ENCODE measurements around the gene FXYD1.
A peak's percentile ranks its signal among the peaks of the same experiment; 100 is the strongest.
"Not testable (repeated sequence)": the region's sequence is repeated elsewhere in the genome, so short reads cannot be mapped to it uniquely, and the experiment has no call there.

Gene FXYD1

GRCh38 chr19:35144259-35144599 is 5.6 kb downstream of the FXYD1 start:
- no peak for DNase-seq

GRCh38 chr19:35144600-35145436 is 6.2 kb downstream of the FXYD1 start:
- DNase-seq: no peak

GRCh38 chr19:35146746-35147459 is 8.3 kb downstream of the FXYD1 start:
- DNase-seq: no peak

- no peak for DNase-seq
Measured at GRCh38 chr19:35149463-35149862, 10.8 kb downstream of the FXYD1 start.

GRCh38 chr19:35150445-35150844 is 11.8 kb downstream of the FXYD1 start:
- DNase-seq: no peak

GRCh38 chr19:35151273-35152065 is 12.8 kb downstream of the FXYD1 start:
- no peak for DNase-seq

- not testable (repeated sequence) for DNase-seq
Measured at GRCh38 chr19:35153129-35153522, 14.5 kb downstream of the FXYD1 start.

- DNase-seq: peak; percentile 77
Measured at GRCh38 chr19:35153701-35154524, 15.3 kb downstream of the FXYD1 start.

GRCh38 chr19:35154525-35155406 is 16.1 kb downstream of the FXYD1 start, which contains the start of gene FXYD5:
Gene FXYD5 (plus strand): TSS chr19:35154735. CDS start chr19:35155551, 816 bp downstream.
- DNase-seq: peak; percentile 84

GRCh38 chr19:35155441-35155840 is 16.8 kb downstream of the FXYD1 start:
- DNase-seq: peak; percentile 40

GRCh38 chr19:35155981-35156672 is 17.5 kb downstream of the FXYD1 start:
- no peak for DNase-seq

GRCh38 chr19:35156673-35157014 is 18.0 kb downstream of the FXYD1 start:
- DNase-seq: no peak

GRCh38 chr19:35157431-35157830 is 18.8 kb downstream of the FXYD1 start:
- DNase-seq: no peak

GRCh38 chr19:35159606-35160005 is 21.0 kb downstream of the FXYD1 start:
- no peak for DNase-seq

- DNase-seq: no peak
Measured at GRCh38 chr19:35160629-35161433, 22.2 kb downstream of the FXYD1 start.

GRCh38 chr19:35161434-35161743 is 22.8 kb downstream of the FXYD1 start:
- DNase-seq: no peak

GRCh38 chr19:35162471-35163326 is 24.1 kb downstream of the FXYD1 start:
- DNase-seq: no peak

- DNase-seq: no peak
Measured at GRCh38 chr19:35164418-35164817, 25.8 kb downstream of the FXYD1 start.

All from activated CD8-positive, alpha-beta memory T cell treated with anti-CD3 and anti-CD28 coated beads, Interleukin-2, amount 50 U/mL, for 4 hours (primary cell).